Measurements from ENCODE around the gene AMIGO3.

DNA sequence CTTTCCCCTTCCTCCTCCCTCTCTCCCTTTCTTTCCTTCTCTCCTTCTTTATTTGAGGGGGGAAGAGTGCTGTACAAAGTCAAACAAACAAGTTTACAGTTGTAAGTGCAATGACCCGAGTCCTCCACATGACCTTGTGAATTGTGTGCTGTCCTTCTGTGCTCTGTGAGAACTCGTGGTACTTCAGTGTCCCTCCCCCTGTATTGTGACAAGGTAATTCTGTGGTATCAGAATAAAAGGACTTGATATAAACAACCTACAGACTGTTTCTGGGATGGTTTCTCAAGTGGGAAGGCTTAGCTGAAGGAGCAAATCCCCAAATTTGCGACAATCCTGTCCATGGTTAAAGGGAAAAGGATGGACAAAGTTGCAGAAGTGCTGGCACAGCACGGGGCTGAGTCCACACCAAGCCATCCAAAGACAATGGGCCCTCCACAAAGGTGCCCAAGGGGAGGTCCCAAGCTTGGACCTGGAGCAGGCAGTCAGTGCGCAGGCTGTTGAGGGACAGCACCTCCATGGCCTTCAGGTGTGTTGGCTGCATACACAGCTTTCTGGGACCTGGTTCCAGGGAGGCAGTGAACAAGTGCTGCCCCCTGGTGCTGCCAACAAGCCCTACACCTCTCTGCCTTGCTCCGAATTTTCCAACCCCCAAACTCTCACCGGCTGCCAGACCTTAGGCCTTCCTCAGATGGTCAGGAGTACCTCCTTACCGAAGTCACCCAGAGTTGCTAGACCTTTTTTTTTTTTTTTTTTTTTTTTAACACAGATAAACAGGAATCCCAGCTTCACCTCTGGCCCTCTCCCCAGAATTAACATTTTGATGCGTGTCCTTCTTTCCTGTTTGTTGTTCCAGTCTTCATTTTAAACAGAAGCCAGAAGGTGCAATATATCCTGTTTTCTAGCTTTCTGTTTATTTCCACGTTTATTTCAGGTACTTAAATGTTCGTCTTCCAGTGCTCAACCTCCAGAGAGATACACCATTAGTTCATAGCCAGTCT lies 47.9 kb downstream of the AMIGO3 start:
- TF ChIP-seq, protein P1, sequence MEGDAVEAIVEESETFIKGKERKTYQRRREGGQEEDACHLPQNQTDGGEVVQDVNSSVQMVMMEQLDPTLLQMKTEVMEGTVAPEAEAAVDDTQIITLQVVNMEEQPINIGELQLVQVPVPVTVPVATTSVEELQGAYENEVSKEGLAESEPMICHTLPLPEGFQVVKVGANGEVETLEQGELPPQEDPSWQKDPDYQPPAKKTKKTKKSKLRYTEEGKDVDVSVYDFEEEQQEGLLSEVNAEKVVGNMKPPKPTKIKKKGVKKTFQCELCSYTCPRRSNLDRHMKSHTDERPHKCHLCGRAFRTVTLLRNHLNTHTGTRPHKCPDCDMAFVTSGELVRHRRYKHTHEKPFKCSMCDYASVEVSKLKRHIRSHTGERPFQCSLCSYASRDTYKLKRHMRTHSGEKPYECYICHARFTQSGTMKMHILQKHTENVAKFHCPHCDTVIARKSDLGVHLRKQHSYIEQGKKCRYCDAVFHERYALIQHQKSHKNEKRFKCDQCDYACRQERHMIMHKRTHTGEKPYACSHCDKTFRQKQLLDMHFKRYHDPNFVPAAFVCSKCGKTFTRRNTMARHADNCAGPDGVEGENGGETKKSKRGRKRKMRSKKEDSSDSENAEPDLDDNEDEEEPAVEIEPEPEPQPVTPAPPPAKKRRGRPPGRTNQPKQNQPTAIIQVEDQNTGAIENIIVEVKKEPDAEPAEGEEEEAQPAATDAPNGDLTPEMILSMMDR (conservative IDR thresholded peaks at IDR 0.05 in 1 of 2, IDR thresholded peaks at IDR 0.05 in 1 of 2; ENCODE audit: extremely low read depth in 1 of 2, insufficient read depth in 1 of 2, low read depth in 1 of 2, low read length in 2 of 2) = peak; percentile 91 to 92
- TF ChIP-seq EZH2 (IDR thresholded peaks at IDR 0.05; ENCODE audit: borderline replicate concordance, low read length) = no peak
